GM18508 (cell line): ENCODE data around the gene DDR2.
"Not testable (repeated sequence)": the region's sequence is repeated elsewhere in the genome, so short reads cannot be mapped to it uniquely, and the experiment has no call there.

Source experiments
- ATAC-seq: cut with Tn5 transposase; IDR thresholded peaks from one replicate; pipeline ENCODE4 v1.9.1; 2021; ENCODE audit warnings: moderate number of reproducible peaks; ENCODE audit not compliant: insufficient read depth, unreplicated experiment

The DDR2 gene

DNA sequence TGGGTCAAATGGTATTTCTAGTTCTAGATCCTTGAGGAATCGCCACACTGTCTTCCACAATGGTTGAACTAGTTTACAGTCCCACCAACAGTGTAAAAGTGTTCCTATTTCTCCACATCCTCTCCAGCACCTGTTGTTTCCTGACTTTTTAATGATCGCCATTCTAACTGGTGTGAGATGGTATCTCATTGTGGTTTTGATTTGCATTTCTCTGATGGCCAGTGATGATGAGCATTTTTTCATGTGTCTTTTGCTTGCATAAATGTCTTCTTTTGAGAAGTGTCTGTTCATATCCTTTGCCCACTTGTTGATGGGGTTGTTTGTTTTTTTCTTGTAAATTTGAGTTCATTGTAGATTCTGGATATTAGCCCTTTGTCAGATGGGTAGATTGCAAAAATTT, 175.2 kb downstream of the DDR2 start:
- not testable (repeated sequence) for ATAC-seq

DNA sequence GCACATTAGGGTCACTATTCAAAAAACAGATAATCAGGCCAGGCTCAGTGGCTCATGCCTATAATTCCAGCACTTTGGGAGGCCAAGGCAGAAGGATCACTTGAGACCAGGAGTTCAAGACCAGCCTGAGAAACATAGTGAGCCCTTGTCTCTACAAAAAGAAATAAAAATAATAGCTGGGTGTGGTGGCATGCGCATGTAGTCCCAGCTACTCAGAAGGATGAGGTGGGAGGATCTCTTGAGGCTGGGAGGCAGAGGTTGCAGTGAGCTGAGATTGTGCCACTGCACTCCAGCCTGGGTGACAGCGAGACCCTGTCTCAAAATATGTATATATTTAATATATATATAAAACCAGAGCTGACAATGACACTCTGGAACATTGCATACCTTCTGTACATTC, 180.1 kb downstream of the DDR2 start:
- not testable (repeated sequence) for ATAC-seq

DNA sequence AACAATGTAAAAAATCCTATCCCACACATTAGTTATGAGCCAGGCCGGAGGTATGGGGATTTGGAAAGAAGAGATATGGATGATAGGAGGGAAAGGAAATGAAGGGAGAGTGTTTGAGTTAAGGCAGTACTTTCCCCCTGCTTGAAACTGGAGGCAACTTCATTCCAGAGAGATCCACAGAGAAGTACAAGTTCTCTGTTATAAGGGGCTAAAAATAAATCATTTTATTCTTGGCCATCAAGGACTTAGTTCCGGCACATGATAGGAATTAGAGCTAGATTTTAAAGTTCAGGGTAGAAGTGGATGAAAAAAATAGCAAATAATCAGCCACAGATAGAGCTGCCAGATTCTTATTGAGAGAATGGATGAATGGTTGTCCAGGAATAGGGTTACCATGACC, 185.9 kb downstream of the DDR2 start:
- ATAC-seq = not testable (repeated sequence)

DNA sequence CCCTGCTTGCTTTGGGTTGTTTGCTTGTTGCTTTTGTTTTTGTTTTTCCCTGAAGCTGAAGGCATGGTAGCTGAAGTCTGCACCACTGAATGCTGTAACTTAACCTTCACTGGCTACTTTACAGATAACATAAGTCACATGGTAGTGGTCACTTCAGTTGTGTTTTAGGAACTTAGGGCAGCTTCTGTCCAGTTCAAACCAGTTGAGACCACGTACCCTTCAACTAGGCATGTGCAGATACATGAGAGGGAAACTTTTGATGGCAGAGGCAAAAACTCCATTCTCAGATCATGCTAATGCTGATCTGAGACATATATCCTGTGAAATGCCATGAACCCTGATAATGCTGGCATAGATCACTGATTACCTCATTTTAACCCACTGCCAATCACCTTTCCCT, 186.4 kb downstream of the DDR2 start:
- ATAC-seq = not testable (repeated sequence)

DNA sequence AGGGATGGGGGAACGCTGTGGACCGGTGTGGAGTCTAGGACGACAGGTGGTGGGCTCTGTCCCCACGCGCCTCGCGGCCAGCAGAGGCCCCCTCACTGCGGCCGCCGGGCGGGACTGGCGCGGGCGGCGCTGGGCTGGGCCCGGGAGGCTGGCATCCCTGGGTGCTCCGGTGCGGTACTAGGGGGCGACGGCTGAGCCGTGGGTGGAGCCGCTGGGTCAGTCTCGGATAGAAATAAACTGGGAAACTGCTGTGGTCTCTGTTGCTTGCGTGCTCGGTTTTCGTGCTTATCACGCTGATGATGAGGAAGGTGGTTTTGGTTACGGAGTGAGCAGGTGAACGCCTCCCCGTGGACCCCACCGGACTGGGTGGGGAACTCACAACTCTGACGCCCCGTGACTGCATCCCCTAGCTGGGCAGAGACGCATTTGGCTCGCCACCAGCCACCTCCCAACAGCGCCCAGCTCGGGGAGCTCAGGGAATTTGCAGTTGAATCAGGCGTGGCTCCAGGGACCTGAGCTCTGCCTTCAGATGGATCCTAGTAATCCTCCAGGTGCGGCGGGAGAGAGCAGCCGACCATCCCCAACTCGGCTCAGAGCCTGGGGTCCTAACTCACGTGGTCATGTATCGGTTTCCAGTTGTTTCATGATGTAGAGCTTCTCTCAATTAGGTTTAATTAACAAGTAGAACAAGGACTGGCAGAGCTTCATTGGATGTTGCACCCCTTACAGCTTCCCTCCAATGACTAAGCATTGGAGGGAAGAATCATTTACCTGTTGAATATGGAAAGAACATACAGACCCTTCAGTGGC, 190.3 kb downstream of the DDR2 start:
- no peak for ATAC-seq

DNA sequence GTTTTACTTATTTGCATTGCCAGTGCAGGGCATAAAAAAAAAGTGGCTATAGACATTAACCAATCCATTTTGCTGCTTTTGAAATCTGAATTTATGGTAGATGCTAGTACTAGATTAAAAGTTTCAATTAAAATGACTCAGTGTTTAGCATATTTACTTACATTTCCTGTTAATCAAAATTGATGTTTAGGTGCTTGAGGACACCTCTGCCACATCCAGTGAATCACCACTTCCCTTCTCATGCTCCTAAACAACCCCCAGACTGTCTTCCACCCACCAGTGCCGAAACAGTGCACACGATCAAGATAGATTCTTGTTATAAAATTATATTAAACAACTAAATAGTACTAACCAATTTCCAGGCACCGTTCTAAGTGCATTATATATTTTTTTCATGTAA, 191.0 kb downstream of the DDR2 start:
- ATAC-seq = no peak

DNA sequence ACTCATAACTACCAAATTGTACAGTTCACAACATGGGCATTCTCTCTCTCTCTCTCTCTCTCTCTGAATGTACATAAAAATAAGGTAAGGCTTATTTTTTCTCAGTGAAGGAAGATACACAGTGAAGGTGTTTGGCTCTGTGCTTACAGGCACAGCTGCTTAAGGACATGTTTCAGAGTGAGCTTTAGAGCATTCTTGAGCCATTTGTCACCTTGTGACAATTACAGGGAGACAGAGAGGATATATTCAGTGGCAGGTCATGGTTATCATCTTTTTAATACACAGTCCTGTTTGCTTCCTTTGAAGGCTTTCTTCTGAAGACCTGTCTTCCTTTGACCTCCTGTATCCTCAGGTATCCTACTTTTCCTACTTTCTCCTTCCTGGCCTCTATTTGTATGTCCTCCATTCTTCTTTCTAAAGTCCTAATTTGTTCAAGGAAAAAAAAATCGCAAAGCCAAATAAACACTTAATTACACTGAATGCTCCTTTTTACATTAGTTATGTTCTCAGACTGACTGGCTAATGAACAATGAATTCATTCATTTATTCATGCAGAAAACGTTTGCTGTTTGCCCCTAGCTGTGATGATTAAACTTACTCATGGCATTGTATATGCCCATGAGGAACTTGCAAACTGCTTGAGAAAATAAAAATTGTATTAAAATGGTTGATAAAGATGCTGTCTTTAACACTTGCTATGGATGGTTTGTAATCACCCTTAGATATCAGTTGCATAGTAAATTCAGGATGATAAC, 191.7 kb downstream of the DDR2 start:
- no peak for ATAC-seq

DNA sequence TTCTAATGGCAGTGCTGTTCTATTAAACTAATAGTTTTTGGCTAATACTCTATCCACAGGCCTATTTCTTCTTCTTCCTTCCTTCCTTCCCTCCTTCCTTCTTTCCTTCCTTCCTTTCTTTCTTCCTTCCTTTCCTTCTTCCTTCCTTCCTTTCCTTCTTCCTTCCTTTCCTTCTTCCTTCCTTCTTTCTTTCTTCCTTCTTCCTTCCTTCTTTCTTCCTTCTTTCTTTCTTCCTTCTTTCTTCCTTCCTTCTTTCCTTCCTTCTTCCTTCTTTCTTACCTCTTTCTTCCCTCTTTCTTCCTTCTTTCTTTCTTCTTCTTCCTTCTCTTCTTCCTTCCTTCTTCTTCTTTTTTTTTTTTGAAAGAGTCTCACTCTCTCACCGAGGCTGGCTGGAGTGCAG, 197.0 kb downstream of the DDR2 start:
- ATAC-seq = no peak

DNA sequence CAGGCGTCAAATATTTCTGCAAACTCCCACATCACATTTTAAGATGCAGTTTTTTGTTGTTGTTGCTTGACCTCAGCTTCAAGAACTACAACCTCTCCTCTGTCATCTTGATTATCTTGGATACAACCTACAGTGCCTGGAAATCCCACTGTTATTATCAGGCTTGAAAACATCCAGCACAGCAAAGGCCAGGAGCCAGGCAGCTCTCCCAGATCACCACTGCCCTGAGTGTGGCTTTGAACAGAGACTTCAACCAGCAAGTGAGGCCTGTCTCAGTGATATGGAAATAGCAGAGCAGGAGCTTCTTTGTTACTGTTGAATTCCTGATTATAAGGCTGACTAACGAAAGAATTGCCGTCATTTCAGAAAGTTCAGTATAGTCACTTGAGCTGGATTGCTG, 200.2 kb downstream of the DDR2 start:
- ATAC-seq = no peak

DNA sequence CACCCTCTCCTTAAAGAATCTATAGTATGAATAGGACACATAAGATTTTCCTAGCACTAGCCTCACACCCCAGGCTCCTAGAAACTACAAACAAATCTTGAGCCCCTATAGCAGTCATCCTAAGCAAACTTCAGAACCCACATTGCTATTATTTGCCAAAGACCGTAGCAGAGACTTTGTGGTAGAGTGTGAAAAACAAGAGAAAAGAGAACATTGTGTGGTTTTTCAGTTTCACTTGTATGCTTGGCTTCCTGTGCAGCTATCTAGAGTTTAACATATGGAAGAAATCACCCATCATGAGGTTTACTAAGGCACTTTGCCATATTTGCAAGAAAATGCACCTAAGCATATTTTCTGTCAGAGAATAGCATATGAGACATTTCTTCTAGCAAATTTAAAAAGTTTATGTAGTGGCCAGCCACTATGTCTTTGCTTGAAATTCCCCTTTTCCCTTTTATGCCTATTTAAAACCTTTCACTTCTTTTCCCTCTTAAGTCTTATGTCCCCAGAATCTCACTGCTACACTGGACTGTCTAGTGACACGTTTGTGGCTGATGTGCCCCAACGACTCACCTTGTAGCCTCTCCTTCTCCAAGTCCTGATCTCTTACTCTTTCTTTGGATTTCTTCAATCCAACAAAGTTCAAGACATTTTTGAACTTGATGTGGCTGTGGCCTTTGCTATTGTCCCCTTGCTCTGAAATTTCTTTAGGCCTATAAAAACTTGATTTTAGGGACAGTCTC, 203.1 kb downstream of the DDR2 start:
- ATAC-seq = peak; percentile 72
